Cardiac muscle cell (in vitro differentiated cells and primary cell): ENCODE data around the gene ZNF146. TPM values are rescaled to one million over a fixed set of nuclear protein-coding genes. Genes with fewer than 3 reads are reported as not detected.
"Not testable (repeated sequence)": the region's sequence is repeated elsewhere in the genome, so short reads cannot be mapped to it uniquely, and the experiment has no call there.

Source experiments
- DNase-seq, 2 donors: peaks; one replicate each; pipeline versions ENCODE4 v3.0.0 to v3.0.0-alpha.2; 2010 to 2017; ENCODE audit warnings: low read depth in 1 of 2, low spot score in 1 of 2
- H3K27ac ChIP-seq: fragments of 200-600 bp; sonication (generic); 2 replicates; pipeline ENCODE4 v1.5.1; 2016
- H3K27me3 ChIP-seq: fragments of 200-600 bp; sonication (generic); 2 replicates; pipeline ENCODE4 v1.6.0; 2016; ENCODE audit warnings: control low read depth
- H3K36me3 ChIP-seq: fragments of 200-600 bp; sonication (generic); 2 replicates; pipeline ENCODE4 v1.5.1; 2016; ENCODE audit warnings: control low read depth
- H3K4me1 ChIP-seq: fragments of 200-600 bp; sonication (generic); 2 replicates; pipeline ENCODE4 v1.8.1; 2017; ENCODE audit warnings: low read depth, mild to moderate bottlenecking, mixed run types
- H3K4me3 ChIP-seq: fragments of 200-600 bp; sonication (generic); 2 replicates; pipeline ENCODE4 v1.5.1; 2016; ENCODE audit warnings: mild to moderate bottlenecking
- H3K9me3 ChIP-seq: fragments of 200-600 bp; sonication (generic); 2 replicates; pipeline ENCODE4 v1.5.1; 2017; ENCODE audit warnings: low read depth, mild to moderate bottlenecking, control low read depth
- polyA plus RNA-seq: library from polyadenylated mRNA; unstranded; fragments of >200 nt; fragmentation: Nextera tagmentation; extraction: Ambion mirVana; gene quantifications from 2 replicates; pipeline ENCODE4 v1.2.1, GENCODE V29; 2016
- total RNA-seq: library from RNA; depleted of rRNA; stranded (reverse); fragments of >200 nt; gene quantifications from 2 replicates; pipeline ENCODE4 v1.2.3, GENCODE V29; 2016
- TF ChIP-seq, protein P1 (sequence below): IDR thresholded peaks from 2 replicates; pipeline ENCODE4 v1.5.1; 2012; ENCODE audit warnings: low read depth, mild to moderate bottlenecking, low read length

Gene ZNF146
- total and polyA plus RNA-seq, 2 experiments from 2014 or later = 39.8 to 83.4 TPM

DNA sequence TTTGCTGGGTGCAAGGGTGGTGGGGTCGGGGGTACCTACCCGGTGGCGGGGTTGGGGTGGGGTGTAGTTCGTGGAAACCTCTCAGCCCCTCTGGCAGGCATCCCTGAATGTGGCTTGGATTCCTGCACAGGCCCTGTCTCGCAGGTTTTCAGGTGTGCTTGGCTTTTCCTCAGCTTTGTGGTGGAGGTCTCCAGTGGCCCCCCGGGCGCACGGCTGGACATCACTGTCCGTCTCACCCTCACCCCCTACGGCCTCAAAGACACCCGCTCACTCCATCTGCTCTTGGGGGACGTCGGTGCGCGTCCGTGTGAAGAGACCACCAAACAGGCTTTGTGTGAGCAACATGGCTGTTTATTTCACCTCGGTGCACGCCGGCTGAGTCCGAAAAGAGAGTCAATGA, 44.3 kb downstream of the ZNF146 start:
- Histone ChIP-seq H3K4me3 (no peak overlapping the region), H3K36me3 (no peaks in the 10 kb centered on the region), H3K9me3 (no peaks in the 10 kb centered on the region), H3K27me3 (no peaks in the 10 kb centered on the region), H3K27ac (no peak overlapping the region), H3K4me1 (no peaks in the 10 kb centered on the region)
- TF ChIP-seq, protein P1, sequence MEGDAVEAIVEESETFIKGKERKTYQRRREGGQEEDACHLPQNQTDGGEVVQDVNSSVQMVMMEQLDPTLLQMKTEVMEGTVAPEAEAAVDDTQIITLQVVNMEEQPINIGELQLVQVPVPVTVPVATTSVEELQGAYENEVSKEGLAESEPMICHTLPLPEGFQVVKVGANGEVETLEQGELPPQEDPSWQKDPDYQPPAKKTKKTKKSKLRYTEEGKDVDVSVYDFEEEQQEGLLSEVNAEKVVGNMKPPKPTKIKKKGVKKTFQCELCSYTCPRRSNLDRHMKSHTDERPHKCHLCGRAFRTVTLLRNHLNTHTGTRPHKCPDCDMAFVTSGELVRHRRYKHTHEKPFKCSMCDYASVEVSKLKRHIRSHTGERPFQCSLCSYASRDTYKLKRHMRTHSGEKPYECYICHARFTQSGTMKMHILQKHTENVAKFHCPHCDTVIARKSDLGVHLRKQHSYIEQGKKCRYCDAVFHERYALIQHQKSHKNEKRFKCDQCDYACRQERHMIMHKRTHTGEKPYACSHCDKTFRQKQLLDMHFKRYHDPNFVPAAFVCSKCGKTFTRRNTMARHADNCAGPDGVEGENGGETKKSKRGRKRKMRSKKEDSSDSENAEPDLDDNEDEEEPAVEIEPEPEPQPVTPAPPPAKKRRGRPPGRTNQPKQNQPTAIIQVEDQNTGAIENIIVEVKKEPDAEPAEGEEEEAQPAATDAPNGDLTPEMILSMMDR = no peak
- no peak for DNase-seq

DNA sequence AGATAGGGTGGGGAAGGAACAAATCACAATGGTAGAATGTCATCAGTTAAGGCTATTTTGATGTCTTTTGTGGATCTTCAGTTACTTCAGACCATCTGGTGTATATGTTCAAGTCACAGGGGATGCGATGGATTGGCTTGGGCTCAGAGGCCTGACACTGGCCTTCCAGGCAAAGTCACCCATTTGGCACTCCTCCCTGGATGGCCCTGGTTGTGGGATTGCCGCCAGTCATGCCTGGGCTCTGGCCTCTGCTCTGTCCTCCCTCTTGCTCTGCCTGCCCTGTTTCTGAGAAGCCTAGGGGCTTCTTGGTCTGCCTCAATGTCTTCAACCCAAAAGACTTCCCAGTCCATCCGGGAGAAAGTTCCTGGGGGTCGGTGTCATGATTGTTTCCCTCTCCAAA, 50.2 kb downstream of the ZNF146 start:
- H3K27ac ChIP-seq = no peak overlapping the region
- no peaks in the 10 kb centered on the region for H3K4me1 ChIP-seq
- no peaks in the 10 kb centered on the region for H3K36me3 ChIP-seq
- no peak for DNase-seq
- no peaks in the 10 kb centered on the region for H3K27me3 ChIP-seq
- H3K4me3 ChIP-seq = no peak overlapping the region
- TF ChIP-seq, protein P1 = no peak
- H3K9me3 ChIP-seq = no peaks in the 10 kb centered on the region

DNA sequence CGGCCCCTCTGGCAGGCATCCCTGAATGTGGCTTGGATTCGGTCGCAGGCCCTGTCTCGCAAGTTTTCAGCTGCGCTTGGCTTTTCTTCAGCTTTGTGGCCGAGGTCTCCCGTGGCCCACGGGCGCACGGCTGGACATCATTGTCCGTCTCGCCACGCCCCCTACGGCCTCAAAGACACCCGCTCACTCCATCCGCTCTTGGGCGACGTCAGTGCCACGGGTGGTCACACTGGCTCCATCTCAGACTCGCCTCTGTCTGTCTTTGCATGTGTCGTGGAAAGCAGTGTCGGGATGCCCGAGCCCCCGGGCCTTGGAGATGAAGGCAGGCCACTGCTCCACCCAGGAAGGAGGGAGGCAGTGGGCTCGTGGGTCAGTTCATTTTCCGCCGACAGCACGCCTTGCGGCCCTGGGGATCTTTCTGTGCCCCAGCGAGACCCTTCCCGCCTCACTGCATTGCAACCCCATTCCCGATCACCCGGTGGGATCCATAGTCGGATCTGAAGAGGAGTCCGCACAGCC, 51.0 kb downstream of the ZNF146 start:
- no peaks in the 10 kb centered on the region for H3K9me3 ChIP-seq
- H3K27me3 ChIP-seq = no peaks in the 10 kb centered on the region
- no peaks in the 10 kb centered on the region for H3K36me3 ChIP-seq
- no peak overlapping the region for H3K27ac ChIP-seq
- TF ChIP-seq, protein P1 = no peak
- H3K4me3 ChIP-seq = no peak overlapping the region
- no peak for DNase-seq
- H3K4me1 ChIP-seq = no peaks in the 10 kb centered on the region

DNA sequence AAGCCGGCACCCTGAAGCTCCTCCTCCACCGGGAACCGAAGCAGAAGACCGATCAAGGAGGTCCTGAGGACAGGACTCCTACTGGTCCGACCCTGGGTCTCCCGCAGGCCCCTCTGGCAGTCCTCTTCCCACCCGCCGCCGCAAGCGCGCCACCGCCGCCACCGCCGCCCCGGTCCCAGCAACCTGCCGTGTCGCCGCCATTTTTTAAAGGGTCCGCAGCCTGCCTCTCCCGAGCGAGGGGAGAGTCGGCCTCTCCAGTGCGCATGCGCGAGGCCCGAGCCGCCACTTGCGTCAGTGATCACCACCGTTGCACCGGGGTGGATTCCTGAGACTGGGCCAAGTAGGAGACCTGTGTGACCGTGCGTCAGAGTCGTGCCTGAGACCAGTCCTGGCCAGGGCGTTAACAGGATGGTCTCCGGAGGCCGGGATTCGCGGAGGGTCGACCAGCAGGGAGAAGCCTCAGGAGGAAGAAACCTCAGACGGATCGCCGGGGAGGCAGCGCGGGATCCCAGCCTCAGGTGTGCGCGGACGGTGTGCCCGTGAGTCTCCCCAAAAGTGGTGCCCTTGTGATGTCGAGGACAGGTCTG, 51.6 kb downstream of the ZNF146 start:
- DNase-seq = no peak
- TF ChIP-seq, protein P1 = no peak
- no peak overlapping the region for H3K4me3 ChIP-seq
- H3K9me3 ChIP-seq = no peaks in the 10 kb centered on the region
- no peaks in the 10 kb centered on the region for H3K27me3 ChIP-seq
- no peaks in the 10 kb centered on the region for H3K36me3 ChIP-seq
- no peak overlapping the region for H3K27ac ChIP-seq
- H3K4me1 ChIP-seq = no peaks in the 10 kb centered on the region

DNA sequence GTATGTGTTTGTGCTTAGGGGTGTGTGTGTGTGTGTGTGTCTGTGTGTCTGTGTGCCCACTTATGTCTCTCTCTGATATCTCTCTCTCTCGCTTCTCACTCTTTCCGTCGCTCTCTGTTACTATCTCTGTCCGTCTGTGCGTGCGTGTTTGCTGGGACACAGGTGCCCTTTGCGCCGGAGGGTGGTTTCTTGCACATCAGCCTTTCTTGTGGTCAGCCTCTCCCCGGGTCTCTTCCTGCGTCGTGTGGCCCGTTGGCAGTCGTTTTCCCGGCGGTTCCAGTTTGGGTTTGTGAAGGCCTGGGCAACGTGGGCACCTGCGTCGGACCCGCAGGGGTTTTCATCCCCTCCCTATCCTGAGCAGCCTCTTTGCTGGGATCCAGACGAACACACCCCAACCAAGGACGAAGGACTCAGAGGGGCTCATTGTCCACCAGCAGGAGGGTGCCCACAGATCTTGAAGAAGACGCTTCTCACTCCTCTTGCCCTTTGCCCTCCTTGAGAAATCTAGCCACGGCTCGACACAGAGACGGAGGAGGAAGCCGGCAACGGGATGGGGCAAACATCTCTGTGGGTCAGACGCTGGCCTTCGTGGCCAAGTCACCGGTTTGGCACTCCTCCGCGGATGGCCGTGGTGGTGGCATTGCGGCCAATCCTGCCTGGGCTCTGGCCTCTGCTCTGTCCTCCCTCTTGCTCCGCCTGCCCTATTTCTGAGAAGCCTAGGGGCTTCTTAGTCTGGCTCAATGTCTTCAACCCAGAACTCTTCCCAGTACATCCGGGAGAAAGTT, 52.3 kb downstream of the ZNF146 start:
- H3K4me1 ChIP-seq = no peaks in the 10 kb centered on the region
- H3K4me3 ChIP-seq = no peak overlapping the region
- no peaks in the 10 kb centered on the region for H3K36me3 ChIP-seq
- H3K9me3 ChIP-seq = no peaks in the 10 kb centered on the region
- H3K27me3 ChIP-seq = no peaks in the 10 kb centered on the region
- TF ChIP-seq, protein P1 = no peak
- H3K27ac ChIP-seq = no peak overlapping the region
- no peak for DNase-seq

DNA sequence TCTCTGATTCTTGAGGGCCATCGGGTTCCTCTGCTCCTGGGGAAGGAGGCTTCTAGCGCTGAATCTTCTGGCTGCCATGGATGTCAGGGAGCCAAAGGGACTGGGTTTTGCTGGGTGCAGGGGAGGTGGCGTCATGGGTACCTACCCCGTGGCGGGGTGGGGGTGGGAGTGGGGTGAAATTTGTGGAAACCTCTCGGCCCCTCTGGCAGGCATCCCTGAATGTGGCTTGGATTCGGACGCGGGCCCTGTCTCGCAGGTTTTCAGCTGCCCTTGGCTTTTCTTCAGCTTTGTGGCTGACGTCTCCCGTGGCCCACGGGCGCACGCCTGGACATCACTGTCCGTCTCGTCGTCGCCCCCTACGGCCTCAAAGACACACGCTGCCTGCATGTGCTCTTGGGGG, 53.2 kb downstream of the ZNF146 start:
- not testable (repeated sequence) for H3K9me3 ChIP-seq, H3K4me3 ChIP-seq, DNase-seq, H3K27ac ChIP-seq, H3K4me1 ChIP-seq, H3K27me3 ChIP-seq, H3K36me3 ChIP-seq

DNA sequence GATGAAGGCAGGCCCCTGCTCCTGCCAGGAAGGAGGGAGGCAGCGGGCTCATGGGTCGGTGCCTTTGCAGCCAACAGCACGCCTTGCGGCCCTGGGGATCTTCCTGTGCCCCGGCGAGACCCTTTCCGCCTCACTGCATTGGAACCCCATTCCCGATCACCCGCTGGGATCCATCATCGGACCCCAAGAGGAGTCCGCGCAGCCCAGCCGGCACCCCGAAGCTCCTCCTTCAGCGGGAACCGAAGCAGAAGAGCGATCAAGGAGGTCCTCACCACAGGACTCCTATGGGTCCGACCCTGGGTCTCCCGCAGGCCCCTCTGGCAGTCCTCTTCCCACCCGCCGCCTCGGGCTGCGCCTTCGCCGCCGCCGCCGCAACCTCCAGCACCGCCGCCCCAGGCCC, 53.7 kb downstream of the ZNF146 start:
- not testable (repeated sequence) for H3K36me3 ChIP-seq, DNase-seq, H3K9me3 ChIP-seq, H3K4me3 ChIP-seq, H3K4me1 ChIP-seq, H3K27ac ChIP-seq, H3K27me3 ChIP-seq

DNA sequence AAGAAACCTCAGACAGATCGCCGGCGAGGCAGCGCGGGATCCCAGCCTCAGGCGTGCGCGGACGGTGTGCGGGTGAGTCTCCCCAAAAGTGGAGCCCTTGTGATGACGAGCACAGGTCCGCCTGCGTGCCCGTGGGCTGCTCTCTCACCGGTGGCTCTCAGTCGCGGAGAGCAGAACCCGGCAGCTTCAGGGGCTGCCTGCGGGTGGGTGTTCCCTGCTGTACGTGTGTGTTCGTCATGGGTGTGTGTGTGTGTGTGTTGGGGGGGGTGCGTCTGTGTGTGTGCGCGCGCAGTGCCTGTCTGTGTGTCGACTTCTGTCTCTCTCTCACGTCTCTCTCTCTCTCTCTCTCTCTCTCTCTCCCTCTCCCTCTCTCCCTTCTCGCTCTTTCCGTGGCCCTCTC, 54.4 kb downstream of the ZNF146 start:
- H3K4me1 ChIP-seq, DNase-seq, H3K27me3 ChIP-seq, H3K27ac ChIP-seq, H3K4me3 ChIP-seq, H3K9me3 ChIP-seq, H3K36me3 ChIP-seq: not testable (repeated sequence)
